Kidney (tissue), 14 donors: ENCODE data around the gene DLGAP1. TPM values are rescaled to one million over a fixed set of nuclear protein-coding genes. Genes with fewer than 3 reads are reported as not detected.

Experiments
- DNase-seq, 5 donors: peaks; one replicate each; pipeline ENCODE4 v3.0.0-alpha.2; 2013 to 2020
- FAIRE-seq: peaks from 2 replicates; lab custom pipeline; 2012; peaks lifted over from hg19 to GRCh38; lab: Jason Lieb, UNC
- H3K27ac ChIP-seq, 2 donors: one replicate each; pipeline ENCODE4 v1.7.0; 2013; ENCODE audit warnings: low read depth in 2 of 2, low read length in 2 of 2, inconsistent platforms in 1 of 2
- H3K27me3 ChIP-seq: one replicate; pipeline ENCODE4 v1.7.1; 2013; ENCODE audit warnings: low read length, inconsistent platforms; ENCODE audit not compliant: control insufficient read depth, insufficient read depth
- H3K36me3 ChIP-seq, 3 donors: one replicate each; pipeline versions ENCODE4 v1.7.0 to v1.7.1; 2013; ENCODE audit warnings: low read length in 3 of 3, control low read depth in 1 of 3, inconsistent platforms in 1 of 3; ENCODE audit not compliant: insufficient read depth in 3 of 3, control insufficient read depth in 2 of 3
- H3K4me1 ChIP-seq, 3 donors: one replicate each; pipeline versions ENCODE4 v1.7.0 to v1.7.1; 2013; ENCODE audit warnings: low read length in 3 of 3, inconsistent platforms in 1 of 3, low read depth in 1 of 3; ENCODE audit not compliant: control insufficient read depth in 2 of 3, insufficient read depth in 2 of 3
- H3K4me3 ChIP-seq, 3 donors: one replicate each; pipeline versions ENCODE4 v1.7.0 to v1.8.1; 2013; ENCODE audit warnings: low read length in 3 of 3, control low read depth in 1 of 3, inconsistent platforms in 1 of 3
- H3K9ac ChIP-seq, 3 donors: one replicate each; pipeline versions ENCODE4 v1.7.0 to v1.7.1; 2013; ENCODE audit warnings: low read length in 3 of 3, control low read depth in 1 of 3, inconsistent platforms in 1 of 3
- H3K9me3 ChIP-seq, 3 donors: one replicate each; pipeline versions ENCODE4 v1.7.0 to v1.7.1; 2013; ENCODE audit warnings: low read length in 3 of 3, control low read depth in 1 of 3, inconsistent platforms in 1 of 3; ENCODE audit not compliant: control insufficient read depth in 2 of 3, insufficient read depth in 1 of 3
- CTCF ChIP-seq: IDR thresholded peaks from 3 replicates; pipeline ENCODE4 v1.5.1; 2012; ENCODE audit warnings: mild to moderate bottlenecking, moderate library complexity, borderline replicate concordance; ENCODE audit not compliant: insufficient read depth; ENCODE audit errors: extremely low read depth
- intact Hi-C: fragments of 100-400 bp; cut with DNase I; formaldehyde crosslinking; loops from one replicate; pipeline ENCODE4 v1.11.1; 2022
- polyA plus RNA-seq: library from polyadenylated mRNA; stranded (reverse); fragments of 350-450 nt; fragmentation: Illumina TruSeq; extraction: RNeasy Lipid Tissue Mini Kit (QIAGEN cat#74804); gene quantifications from one replicate; pipeline ENCODE4 v1.2.3, GENCODE V29; 2014; ENCODE audit warnings: low read depth, low replicate concordance; ENCODE audit not compliant: insufficient read depth
- total RNA-seq: library from RNA; stranded (reverse); fragmentation: NEBNext Ultra II Directional; extraction: Animal tissue kit (Norgen Biotek cat#: 25700); gene quantifications from one replicate; pipeline ENCODE4 v1.2.1, GENCODE V29; 2021
- donor health status: control.
- donor health status: control.
- donor health status: control.
- donor health status: control.
- donor health status: control.
- donor health status: DM: yes; HTN: yes; CAD: no.
- donor health status: Normal renal cell carcinoma (clear cell type).

The DLGAP1 gene
- total and polyA plus RNA-seq, 2 donors from 2014 or later, result 1.2 to 32.8 TPM

DNA sequence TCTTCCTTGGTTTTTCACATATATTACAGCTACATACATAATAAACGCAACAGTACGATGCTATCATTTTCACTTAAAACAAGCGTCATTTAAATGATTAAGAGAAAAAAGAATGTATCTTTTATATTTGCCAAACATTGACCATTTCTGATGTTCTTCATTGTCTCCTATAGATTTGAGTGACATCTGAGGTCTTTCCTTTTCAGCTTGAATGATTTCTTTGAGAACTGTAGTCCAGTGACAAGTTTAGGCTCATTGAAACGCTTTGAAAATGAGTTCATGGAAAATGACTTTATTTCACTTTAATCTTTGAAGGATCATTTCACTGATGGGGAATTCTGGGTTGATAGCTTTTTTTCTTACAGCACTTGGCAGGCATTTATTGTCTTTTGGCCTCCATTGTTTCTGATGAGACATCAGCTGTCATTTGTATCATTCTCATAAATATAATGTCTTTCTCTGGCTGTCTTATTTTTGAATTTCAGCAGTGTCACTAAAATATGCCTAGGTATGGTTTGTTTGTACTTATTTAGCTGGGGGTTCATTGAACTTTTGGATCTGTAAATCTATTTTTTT lies 994.2 kb downstream of the DLGAP1 start:
- intact Hi-C loops, result no loop called here
- Histone ChIP-seq H3K9ac (no peak overlapping the region), H3K4me1 (peaks cover 7 to 11% (median 11%) of the 10 kb centered on the region in 3 donors), H3K27ac (no peak overlapping the region), H3K36me3 (peaks cover 6 to 13% (median 9%) of the 10 kb centered on the region in 3 donors), H3K9me3 (no peaks in the 10 kb centered on the region), H3K27me3 (no peaks in the 10 kb centered on the region), H3K4me3 (no peak overlapping the region)
- DNase-seq (no peak), FAIRE-seq (no peak)
- TF ChIP-seq CTCF, result no peak

- H3K9me3 ChIP-seq, result no peaks in the 10 kb centered on the region
- no peak overlapping the region for H3K9ac ChIP-seq
- H3K27me3 ChIP-seq, result no peaks in the 10 kb centered on the region
- H3K4me3 ChIP-seq, result no peak overlapping the region
- FAIRE-seq, result no peak
- no peak for TF ChIP-seq CTCF
- H3K36me3 ChIP-seq, result peaks cover 6 to 13% (median 9%) of the 10 kb centered on the region in 3 donors
- intact Hi-C loops, result loop anchor here (10.0 kb wide), 2 partner anchors 136 to 184 kb away; no protein-coding TSS in a partner anchor
- DNase-seq, result no peak
- H3K27ac ChIP-seq, result no peak overlapping the region
- peaks cover 7 to 21% (median 14%) of the 10 kb centered on the region in 3 donors for H3K4me1 ChIP-seq
Observed at GRCh38 chr18:3458952-3459853, 995.9 kb downstream of the DLGAP1 start.

GRCh38 chr18:3458378-3458777 lies 996.7 kb downstream of the DLGAP1 start:
- FAIRE-seq, result no peak
- Histone ChIP-seq H3K4me3 (no peak overlapping the region), H3K9me3 (no peaks in the 10 kb centered on the region), H3K9ac (no peak overlapping the region), H3K36me3 (peaks cover 6 to 13% (median 9%) of the 10 kb centered on the region in 3 donors), H3K27ac (no peak overlapping the region), H3K27me3 (no peaks in the 10 kb centered on the region), H3K4me1 (peaks cover 7 to 21% (median 14%) of the 10 kb centered on the region in 3 donors)
- intact Hi-C loops, result loop anchor here (10.0 kb wide), 2 partner anchors 136 to 184 kb away; no protein-coding TSS in a partner anchor
- DNase-seq, result no peak
- no peak for TF ChIP-seq CTCF
